Superior temporal gyrus (tissue), 1 donor: ENCODE data around the gene CYBA.
"Not testable (repeated sequence)": the region's sequence is repeated elsewhere in the genome, so short reads cannot be mapped to it uniquely, and the experiment has no call there.

ENCODE experiments used
- DNase-seq: peaks from one replicate; pipeline ENCODE4 v3.0.0-alpha.2; 2016; ENCODE audit errors: extremely low spot score

The CYBA gene

DNA sequence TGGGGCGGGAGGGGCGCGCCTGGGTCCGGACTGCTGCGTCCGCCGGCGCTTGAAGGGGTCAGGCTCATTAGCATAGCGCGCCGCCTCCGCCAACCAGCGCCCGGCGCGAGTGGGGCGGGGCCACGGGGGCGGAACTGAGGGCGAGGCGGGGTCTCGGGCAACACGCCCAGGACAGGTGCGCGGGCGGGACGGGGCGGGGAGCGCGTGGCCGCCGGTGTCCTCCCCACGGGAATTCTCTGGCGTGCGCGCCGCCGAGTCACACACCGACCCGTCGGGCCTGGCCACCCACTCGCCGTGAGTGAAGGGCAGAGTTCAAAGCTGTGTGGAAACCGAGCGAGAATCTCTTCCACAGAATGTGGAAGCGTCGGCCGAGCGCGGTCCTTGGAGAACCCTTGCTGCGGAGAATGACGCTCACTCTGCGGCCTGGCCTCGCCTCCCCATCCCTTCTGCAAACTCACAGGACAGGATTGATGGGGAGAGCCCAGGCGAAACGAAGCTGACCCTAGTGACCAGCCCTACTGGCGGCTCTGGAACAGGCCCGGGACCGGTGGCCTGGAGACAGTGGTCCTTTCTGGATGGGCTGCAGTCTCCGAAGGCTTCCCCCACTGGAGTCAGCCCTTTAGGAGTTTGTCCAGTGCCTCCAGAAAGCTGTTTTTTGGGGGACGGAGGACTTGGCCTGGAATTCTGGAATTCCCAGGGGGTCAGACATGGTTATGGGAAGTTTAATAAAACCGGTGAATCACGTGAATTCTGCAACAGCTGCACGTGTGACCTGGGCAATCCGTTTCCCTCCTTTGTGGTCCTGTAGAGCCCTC is 35.8 kb upstream of the CYBA start, which contains the start of gene SNAI3:
SNAI3 (minus strand) TSS at position 69 of the 815 bp plus-strand sequence. CDS start 101 bp downstream, outside the sequence.
- DNase-seq, result no peak

DNA sequence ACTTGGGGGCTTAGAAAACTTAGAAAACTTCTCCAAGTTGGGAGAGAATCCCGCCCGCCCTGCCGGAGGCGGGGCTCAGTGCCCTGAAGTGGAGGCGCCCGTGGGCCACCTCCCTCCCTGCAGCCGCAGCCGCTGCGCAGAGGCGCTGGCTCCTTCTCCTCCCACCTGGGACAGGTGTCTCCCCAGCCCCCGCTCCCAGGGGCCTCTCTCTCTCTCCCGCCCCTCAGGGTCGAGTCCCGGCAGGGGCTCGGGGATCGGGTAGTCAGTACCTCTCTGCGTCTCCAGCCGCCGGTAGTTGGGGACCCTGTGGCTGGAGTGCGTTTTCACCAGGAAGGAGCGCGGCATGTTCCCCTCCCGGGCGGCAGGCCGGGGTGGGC is 35.2 kb upstream of the CYBA start:
- no peak for DNase-seq

GRCh38 chr16:88685156-88686061 is 34.6 kb upstream of the CYBA start:
- no peak for DNase-seq

- DNase-seq, result no peak
Measured at GRCh38 chr16:88684569-88685155, 33.8 kb upstream of the CYBA start.

- DNase-seq, result peak; percentile 61
Measured at GRCh38 chr16:88681709-88682451, 31.0 kb upstream of the CYBA start.

DNA sequence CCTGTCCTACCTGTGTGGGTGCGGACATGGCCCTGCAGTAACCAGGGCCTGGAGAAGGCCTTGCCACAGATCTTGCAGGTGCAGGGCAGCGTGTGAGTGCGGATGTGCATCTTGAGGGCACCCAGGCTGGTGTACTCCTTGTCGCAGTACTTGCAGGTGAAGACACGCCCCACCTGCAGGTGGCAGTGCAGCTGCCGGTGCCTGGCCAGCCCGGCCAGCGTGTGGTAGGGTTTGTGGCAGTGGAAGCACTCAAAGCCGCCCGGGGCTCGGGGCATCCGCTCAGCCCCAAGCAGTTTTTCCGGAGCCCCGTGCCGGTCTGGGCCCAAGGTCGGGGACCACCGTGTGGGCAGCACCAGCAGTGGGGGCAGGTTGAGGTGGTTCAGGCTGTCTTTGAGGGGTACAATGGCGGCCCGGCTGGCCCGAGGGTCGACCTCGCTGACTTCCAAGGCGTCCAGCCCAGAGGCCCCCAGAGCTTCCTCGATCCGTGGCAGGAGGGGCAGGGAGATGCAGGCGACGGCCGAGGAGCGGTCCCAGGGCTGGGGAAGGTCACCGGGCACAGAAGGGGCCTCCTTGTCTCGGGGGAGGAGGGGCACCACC is 30.3 kb upstream of the CYBA start:
- no peak for DNase-seq

DNA sequence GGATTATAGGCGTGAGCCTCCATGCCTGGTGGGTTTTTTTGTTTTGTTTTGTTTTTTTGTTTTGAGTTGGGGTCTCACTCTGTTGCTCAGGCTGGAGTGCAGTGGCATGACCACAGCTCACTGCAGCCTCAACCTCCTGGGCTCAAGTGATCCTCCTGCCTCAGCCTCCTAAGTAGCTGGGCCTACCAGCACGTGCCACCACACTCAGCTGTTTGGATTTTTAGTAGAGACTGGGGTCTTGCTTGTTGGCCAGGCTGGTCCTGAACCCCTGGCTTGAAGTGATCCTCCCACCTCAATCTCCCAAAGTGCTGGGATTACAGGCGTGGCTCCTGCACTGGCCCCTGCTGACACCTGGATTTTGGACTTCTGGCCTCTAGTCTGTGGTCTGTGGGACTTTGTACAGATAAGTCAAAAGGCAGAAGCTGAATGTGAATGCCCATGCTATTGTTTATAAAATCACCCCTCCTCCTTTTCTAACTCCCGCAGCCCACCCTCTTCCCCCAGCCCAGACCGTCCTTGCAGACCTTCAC is 29.8 kb upstream of the CYBA start:
- no peak for DNase-seq

DNA sequence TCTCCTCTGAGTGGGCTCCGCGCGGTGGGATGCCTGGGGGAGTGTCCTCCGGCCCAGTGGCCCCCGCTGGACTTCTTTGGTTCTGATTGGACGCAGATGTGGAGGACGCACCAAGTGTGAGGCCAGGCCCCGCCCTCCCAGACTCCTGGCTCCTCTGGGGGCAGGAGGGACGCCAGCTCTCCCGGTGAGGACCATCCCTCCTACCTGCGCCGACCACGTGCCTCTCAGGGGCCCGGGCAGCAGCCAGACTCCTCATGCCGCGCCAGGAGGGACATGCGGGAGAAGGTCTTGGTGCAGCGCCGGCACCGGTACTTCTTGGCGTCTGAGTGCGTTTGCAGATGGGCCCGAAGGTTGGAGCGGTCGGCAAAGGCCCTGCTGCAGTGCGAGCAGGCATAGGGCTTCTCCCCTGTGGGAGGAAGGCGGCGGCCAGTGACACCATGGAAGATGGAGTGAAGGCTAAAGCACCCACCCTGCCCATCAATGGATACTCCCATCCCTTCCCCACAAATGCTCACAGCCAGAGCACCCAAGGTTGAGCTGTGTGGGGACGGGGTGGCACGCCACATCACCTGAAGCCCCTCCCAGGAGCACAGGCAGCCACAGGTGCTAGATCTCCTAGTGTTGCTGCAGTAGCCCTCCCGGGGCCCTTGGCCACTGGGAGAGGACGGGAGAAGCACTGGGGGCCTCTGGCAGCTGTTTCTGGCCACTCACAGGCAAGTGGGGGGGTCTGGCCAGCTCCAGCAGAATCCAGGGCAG is 27.5 kb upstream of the CYBA start:
- DNase-seq, result no peak

GRCh38 chr16:88677721-88678120 is 26.9 kb upstream of the CYBA start:
- no peak for DNase-seq

DNA sequence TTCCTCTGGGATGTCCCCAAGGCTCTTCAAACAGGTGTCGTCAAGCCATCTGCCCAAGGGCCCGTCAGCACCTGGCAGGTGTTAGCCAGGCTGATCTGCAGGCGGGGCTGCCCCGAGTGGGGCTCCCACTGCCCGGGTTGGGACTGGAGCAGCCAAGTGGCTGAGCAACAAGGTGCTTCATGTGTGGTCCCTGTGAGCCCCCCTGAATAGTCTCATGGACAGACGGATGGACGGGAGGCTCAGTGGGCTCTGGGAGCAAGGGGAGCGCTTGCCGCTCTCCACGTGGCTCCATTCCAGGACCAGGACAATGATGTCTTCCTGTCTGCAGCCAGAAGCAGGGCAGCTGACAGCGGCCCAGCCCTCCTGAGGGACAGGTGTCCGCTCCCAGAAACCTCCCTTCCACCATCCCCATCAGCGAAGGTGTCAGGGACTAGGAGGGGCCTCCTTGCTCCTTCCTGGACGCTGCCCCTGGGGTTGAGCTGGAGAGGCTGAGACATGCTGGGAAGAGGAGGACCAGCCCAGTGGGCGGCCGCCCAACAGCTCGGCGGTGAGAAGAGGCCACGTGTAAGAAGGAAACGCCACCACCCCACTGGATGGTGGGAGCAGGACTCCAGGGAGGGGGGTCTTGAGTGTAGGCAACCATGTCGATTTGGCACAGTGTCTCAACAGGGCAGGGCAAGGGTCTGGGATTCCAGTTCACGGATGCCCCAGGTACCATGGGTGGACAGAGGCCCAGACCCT is 25.8 kb upstream of the CYBA start:
- DNase-seq, result no peak

DNA sequence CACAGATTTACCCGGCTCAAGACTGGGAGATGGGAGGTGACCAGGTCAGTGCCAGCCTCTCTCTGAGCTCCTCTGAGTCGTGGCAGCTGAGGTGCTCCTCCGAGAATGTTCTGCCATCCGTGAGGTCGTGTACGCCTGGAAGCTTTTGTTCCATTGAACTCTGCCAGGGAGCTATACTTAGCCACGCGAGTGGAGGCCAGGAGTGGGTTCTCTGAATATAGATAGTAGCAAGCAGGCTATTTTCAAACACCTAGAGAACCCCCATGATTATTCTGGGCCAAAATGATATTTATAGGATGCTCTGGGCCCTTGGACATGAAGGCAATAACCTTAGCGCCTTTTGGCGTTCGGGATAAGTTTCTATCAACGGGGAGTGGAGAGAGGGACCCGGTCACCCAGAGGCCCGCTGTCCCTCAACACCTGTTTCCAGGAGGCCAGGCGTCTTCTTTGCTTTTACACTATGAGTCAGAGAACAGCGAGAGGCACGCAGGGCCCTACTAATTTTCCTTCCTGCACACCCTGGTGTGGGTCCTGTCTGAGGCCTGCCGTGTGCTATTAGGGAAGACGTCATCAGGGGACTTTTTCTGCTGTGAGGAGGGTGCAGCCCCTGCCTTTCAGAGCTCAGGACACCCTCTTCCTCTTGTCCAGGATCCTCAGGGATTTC is 23.0 kb upstream of the CYBA start:
- DNase-seq, result no peak

- DNase-seq, result no peak
Measured at GRCh38 chr16:88672776-88673175, 21.9 kb upstream of the CYBA start.

- DNase-seq, result no peak
Measured at GRCh38 chr16:88671806-88672205, 21.0 kb upstream of the CYBA start.

GRCh38 chr16:88669980-88670379 is 19.1 kb upstream of the CYBA start:
- no peak for DNase-seq

DNA sequence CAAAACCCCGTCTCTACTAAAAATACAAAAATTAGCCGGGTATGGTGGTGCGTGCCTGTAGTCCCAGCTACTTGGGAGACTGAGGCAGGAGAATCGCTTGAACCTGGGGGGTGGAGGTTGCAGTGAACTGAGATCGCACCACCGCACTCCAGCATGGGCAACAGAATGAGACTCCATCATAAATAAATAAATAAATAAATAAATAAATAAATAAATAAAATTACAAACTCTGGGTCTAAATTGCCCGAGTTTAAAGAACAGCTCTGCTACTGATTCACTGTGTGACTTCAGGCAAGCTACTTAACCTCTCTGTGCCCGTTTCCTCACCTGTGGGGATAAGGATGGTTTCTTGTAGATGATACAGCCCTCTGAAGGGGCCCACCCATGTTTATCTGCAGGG is 18.6 kb upstream of the CYBA start:
- DNase-seq, result not testable (repeated sequence)

DNA sequence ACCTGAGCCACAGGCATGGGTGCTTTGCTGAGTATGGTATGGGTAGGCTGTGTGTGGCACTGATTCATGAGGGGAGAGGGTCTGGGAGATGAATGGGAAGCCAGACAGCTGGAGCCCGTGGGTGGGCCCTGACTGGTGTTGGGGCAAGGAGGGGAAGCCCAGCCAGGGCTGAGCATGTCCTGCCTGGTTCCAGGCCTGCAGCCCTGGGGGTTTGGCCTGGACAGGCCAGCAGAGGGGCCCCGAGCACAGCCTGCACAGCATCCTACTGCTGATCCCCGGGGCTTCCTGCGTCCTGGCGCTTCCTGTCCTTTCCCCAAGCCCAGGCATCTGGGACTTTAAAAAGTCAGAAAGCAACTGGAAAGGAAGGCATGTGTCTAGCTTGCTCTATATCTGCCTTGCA is 16.6 kb upstream of the CYBA start:
- DNase-seq, result no peak

GRCh38 chr16:88665570-88665969 is 14.7 kb upstream of the CYBA start:
- DNase-seq, result no peak

DNA sequence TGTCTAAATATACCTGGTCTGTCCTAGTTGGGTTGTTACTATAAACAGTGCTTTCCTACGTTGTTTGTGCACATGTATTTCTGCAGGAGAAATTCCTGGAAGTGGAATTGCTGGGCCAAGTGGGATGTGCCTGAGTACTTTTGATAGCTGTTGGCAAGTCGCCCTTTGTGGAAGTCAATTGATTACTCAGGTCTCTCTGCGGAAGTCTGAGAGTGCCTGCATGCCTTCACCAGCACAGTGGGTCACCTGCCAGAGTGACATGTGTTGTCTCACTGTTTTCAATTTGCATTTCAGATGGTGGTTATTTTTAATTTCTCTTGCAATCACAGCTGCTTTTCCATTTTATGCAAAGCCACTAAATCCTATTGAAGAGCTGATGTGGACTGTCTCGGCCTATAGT is 14.3 kb upstream of the CYBA start:
- DNase-seq, result no peak
